OCI-LY1 (cell line): Measurements from ENCODE around the gene COTL1.

ENCODE experiments used
- EZH2 ChIP-seq: fragments of 200-600 bp; sonication (generic), shearing (Covaris generic); IDR thresholded peaks from 2 replicates; pipeline ENCODE4 v1.8.0; 2017; ENCODE audit warnings: borderline replicate concordance, mixed run types, mild to moderate bottlenecking, antibody characterized with exemption, low read length, moderate library complexity, mixed read lengths
- TF ChIP-seq, protein P1 (sequence below): fragments of 200-600 bp; sonication (generic), shearing (Covaris generic); IDR thresholded peaks from 2 replicates; pipeline ENCODE4 v1.5.1; 2017; ENCODE audit warnings: mild to moderate bottlenecking, antibody characterized with exemption, low read length, moderate library complexity, mixed read lengths

DNA sequence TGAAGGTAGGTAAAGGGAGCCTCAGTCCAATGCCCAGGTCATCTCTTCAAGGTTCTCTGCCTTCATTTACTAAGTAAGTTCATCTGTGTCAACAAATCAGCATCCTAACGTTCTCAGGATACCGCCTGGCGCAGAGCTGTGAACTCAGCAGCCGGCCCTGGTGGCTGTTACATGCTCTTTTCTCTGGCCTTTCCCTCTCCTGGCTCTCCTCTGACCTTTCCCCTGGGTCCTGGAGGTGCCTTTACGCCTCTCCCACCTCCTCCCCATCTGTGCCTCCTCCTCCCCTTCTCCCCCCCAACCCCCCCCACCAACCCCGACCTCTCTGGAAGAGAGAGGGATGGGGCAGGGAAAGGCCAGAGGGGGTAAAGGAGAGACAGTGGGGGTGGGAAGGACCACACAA lies 19.5 kb downstream of the COTL1 start:
- TF ChIP-seq, protein P1, sequence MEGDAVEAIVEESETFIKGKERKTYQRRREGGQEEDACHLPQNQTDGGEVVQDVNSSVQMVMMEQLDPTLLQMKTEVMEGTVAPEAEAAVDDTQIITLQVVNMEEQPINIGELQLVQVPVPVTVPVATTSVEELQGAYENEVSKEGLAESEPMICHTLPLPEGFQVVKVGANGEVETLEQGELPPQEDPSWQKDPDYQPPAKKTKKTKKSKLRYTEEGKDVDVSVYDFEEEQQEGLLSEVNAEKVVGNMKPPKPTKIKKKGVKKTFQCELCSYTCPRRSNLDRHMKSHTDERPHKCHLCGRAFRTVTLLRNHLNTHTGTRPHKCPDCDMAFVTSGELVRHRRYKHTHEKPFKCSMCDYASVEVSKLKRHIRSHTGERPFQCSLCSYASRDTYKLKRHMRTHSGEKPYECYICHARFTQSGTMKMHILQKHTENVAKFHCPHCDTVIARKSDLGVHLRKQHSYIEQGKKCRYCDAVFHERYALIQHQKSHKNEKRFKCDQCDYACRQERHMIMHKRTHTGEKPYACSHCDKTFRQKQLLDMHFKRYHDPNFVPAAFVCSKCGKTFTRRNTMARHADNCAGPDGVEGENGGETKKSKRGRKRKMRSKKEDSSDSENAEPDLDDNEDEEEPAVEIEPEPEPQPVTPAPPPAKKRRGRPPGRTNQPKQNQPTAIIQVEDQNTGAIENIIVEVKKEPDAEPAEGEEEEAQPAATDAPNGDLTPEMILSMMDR: no peak
- TF ChIP-seq EZH2: no peak
